ENCODE results near the gene ADAP1.

DNA sequence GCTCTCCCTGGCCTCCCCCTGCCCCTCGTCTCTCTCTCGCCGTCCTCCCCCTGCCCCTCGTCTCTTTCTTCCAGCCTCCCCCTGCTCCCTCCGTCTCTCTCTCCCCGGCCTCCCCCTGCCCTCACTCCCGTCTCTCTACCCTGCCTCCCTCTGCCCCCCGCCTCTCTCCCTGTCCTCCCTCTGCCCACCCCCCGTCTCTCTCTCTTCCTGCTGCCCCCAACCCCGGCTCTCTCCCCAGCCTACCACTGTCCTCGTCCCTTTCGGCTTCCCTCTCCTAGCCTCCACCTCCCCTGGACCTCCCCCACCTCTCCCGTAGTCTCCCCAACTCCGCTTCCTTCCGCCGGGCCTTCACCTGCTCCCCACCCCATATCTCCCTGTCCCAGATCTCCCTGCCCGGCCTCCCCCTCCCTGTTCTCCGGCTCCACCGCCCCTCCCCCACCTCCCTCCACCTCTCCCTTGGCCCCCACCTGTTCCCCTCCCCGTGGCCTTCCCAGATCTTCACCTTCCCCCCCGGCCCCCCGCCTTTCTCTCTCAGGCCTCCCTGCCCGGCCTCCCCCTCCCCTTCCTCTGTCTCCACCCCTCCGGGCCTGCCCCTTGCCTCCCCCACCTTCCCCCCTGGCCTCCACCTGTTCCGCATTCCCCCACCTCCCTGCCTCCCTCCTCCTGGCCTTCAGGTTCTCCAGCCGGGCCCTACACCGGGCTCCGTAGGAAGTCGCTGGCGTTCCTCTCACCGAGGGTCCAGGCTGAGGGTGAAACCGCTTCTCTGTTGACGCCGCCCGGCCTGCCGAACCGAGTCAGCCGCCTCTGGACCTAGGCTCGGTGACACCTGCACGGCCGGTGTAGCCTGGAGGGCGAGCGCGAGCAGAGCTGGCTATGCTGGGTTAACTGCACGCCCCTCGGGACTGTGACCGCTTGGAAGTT is 76.9 kb downstream of the ADAP1 start:
- no peak for TF ChIP-seq ZNF530 (tag by site-specific recombination; IDR thresholded peaks at IDR 0.05; ENCODE audit: low read depth)
- TF ChIP-seq, protein P1, sequence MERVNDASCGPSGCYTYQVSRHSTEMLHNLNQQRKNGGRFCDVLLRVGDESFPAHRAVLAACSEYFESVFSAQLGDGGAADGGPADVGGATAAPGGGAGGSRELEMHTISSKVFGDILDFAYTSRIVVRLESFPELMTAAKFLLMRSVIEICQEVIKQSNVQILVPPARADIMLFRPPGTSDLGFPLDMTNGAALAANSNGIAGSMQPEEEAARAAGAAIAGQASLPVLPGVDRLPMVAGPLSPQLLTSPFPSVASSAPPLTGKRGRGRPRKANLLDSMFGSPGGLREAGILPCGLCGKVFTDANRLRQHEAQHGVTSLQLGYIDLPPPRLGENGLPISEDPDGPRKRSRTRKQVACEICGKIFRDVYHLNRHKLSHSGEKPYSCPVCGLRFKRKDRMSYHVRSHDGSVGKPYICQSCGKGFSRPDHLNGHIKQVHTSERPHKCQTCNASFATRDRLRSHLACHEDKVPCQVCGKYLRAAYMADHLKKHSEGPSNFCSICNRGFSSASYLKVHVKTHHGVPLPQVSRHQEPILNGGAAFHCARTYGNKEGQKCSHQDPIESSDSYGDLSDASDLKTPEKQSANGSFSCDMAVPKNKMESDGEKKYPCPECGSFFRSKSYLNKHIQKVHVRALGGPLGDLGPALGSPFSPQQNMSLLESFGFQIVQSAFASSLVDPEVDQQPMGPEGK (tag by site-specific recombination; IDR thresholded peaks at IDR 0.05): peak; percentile 7; the same call in 1 of the 2 replicates
- no peak for TF ChIP-seq PBX3 (CRISPR knock-in tag; IDR thresholded peaks at IDR 0.05)
- TF ChIP-seq, protein P2, sequence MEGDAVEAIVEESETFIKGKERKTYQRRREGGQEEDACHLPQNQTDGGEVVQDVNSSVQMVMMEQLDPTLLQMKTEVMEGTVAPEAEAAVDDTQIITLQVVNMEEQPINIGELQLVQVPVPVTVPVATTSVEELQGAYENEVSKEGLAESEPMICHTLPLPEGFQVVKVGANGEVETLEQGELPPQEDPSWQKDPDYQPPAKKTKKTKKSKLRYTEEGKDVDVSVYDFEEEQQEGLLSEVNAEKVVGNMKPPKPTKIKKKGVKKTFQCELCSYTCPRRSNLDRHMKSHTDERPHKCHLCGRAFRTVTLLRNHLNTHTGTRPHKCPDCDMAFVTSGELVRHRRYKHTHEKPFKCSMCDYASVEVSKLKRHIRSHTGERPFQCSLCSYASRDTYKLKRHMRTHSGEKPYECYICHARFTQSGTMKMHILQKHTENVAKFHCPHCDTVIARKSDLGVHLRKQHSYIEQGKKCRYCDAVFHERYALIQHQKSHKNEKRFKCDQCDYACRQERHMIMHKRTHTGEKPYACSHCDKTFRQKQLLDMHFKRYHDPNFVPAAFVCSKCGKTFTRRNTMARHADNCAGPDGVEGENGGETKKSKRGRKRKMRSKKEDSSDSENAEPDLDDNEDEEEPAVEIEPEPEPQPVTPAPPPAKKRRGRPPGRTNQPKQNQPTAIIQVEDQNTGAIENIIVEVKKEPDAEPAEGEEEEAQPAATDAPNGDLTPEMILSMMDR (tag by site-specific recombination; IDR thresholded peaks at IDR 0.05): no peak
